ENCODE data around the gene KRT6B.
"Not testable (repeated sequence)": the region's sequence is repeated elsewhere in the genome, so short reads cannot be mapped to it uniquely, and the experiment has no call there.

Gene KRT6B

GRCh38 chr12:52413202-52413601, 38.7 kb downstream of the KRT6B start:
- H3K4me3 ChIP-seq (ENCODE audit: low read length, poor library complexity, severe bottlenecking) = no peak overlapping the region

GRCh38 chr12:52411815-52412214, 40.1 kb downstream of the KRT6B start:
- no peaks in the 10 kb centered on the region for H3K36me3 ChIP-seq (ENCODE audit: insufficient read depth, low read length)
- H3K9ac ChIP-seq (ENCODE audit: low read depth, low read length, poor library complexity, severe bottlenecking) = no peak overlapping the region
- no peaks in the 10 kb centered on the region for H3K79me2 ChIP-seq (ENCODE audit: insufficient read depth, low read length)
- H3K4me1 ChIP-seq (ENCODE audit: insufficient read depth, low read length, poor library complexity, severe bottlenecking) = no peaks in the 10 kb centered on the region
- TF ChIP-seq CTCF (conservative IDR thresholded peaks at IDR 0.05; ENCODE audit: low read length) = no peak
- no peak for TF ChIP-seq EZH2phosphoT487 (IDR thresholded peaks at IDR 0.05; ENCODE audit: borderline replicate concordance)
- no peaks in the 10 kb centered on the region for H3K9me2 ChIP-seq (replicated peaks; ENCODE audit: low read depth, low read length)
- no peak overlapping the region for H3K4me2 ChIP-seq (ENCODE audit: low read depth, low read length, poor library complexity, severe bottlenecking)
- H3K4me3 ChIP-seq (ENCODE audit: low read length, poor library complexity, severe bottlenecking) = no peak overlapping the region
- no peaks in the 10 kb centered on the region for H3K9me3 ChIP-seq (ENCODE audit: insufficient read depth, low read depth, low read length)
- no peak overlapping the region for H2AFZ ChIP-seq (ENCODE audit: low read length)
- H4K20me1 ChIP-seq (ENCODE audit: insufficient read depth, low read length, poor library complexity, severe bottlenecking) = no peaks in the 10 kb centered on the region
- no peaks in the 10 kb centered on the region for H3K27me3 ChIP-seq (ENCODE audit: insufficient read depth, low read length, poor library complexity, severe bottlenecking)
- no peaks in the 10 kb centered on the region for H3F3A ChIP-seq (ENCODE audit: low read depth)

More at GRCh38 chr12:52413202-52413601, 38.7 kb downstream of the KRT6B start:
- H4K20me1 ChIP-seq (ENCODE audit: insufficient read depth, low read length, poor library complexity, severe bottlenecking) = no peaks in the 10 kb centered on the region
- no peak for TF ChIP-seq EZH2phosphoT487 (IDR thresholded peaks at IDR 0.05; ENCODE audit: borderline replicate concordance)
- TF ChIP-seq CTCF (conservative IDR thresholded peaks at IDR 0.05; ENCODE audit: low read length) = no peak
- H3K27me3 ChIP-seq (ENCODE audit: insufficient read depth, low read length, poor library complexity, severe bottlenecking) = no peaks in the 10 kb centered on the region
- H3K79me2 ChIP-seq (ENCODE audit: insufficient read depth, low read length) = no peaks in the 10 kb centered on the region
- no peaks in the 10 kb centered on the region for H3K4me1 ChIP-seq (ENCODE audit: insufficient read depth, low read length, poor library complexity, severe bottlenecking)
- no peaks in the 10 kb centered on the region for H3K9me3 ChIP-seq (ENCODE audit: insufficient read depth, low read depth, low read length)
- H3F3A ChIP-seq (ENCODE audit: low read depth) = no peaks in the 10 kb centered on the region
- H3K36me3 ChIP-seq (ENCODE audit: insufficient read depth, low read length) = no peaks in the 10 kb centered on the region
- no peak overlapping the region for H3K4me2 ChIP-seq (ENCODE audit: low read depth, low read length, poor library complexity, severe bottlenecking)
- no peak overlapping the region for H3K9ac ChIP-seq (ENCODE audit: low read depth, low read length, poor library complexity, severe bottlenecking)
- H2AFZ ChIP-seq (ENCODE audit: low read length) = no peak overlapping the region
- no peaks in the 10 kb centered on the region for H3K9me2 ChIP-seq (replicated peaks; ENCODE audit: low read depth, low read length)

GRCh38 chr12:52410589-52411248, 41.2 kb downstream of the KRT6B start:
- not testable (repeated sequence) for H3K9ac ChIP-seq (ENCODE audit: low read depth, low read length, poor library complexity, severe bottlenecking)

GRCh38 chr12:52407918-52408317, 44.0 kb downstream of the KRT6B start:
- Histone ChIP-seq H3K9me3 (ENCODE audit: insufficient read depth, low read depth, low read length) (no peaks in the 10 kb centered on the region), H3F3A (ENCODE audit: low read depth) (no peaks in the 10 kb centered on the region), H3K4me1 (ENCODE audit: insufficient read depth, low read length, poor library complexity, severe bottlenecking) (no peaks in the 10 kb centered on the region)

More at GRCh38 chr12:52410589-52411248, 41.2 kb downstream of the KRT6B start:
- H3F3A ChIP-seq (ENCODE audit: low read depth); H3K79me2 ChIP-seq (ENCODE audit: insufficient read depth, low read length); H3K9me2 ChIP-seq (replicated peaks; ENCODE audit: low read depth, low read length); H3K9me3 ChIP-seq (ENCODE audit: insufficient read depth, low read depth, low read length); H3K4me2 ChIP-seq (ENCODE audit: low read depth, low read length, poor library complexity, severe bottlenecking); H2AFZ ChIP-seq (ENCODE audit: low read length); H3K36me3 ChIP-seq (ENCODE audit: insufficient read depth, low read length); H3K4me3 ChIP-seq (ENCODE audit: low read length, poor library complexity, severe bottlenecking); H3K4me1 ChIP-seq (ENCODE audit: insufficient read depth, low read length, poor library complexity, severe bottlenecking); H4K20me1 ChIP-seq (ENCODE audit: insufficient read depth, low read length, poor library complexity, severe bottlenecking); H3K27me3 ChIP-seq (ENCODE audit: insufficient read depth, low read length, poor library complexity, severe bottlenecking): not testable (repeated sequence)

More at GRCh38 chr12:52407918-52408317, 44.0 kb downstream of the KRT6B start:
- H3K9me2 ChIP-seq (replicated peaks; ENCODE audit: low read depth, low read length) = no peaks in the 10 kb centered on the region
- H3K27me3 ChIP-seq (ENCODE audit: insufficient read depth, low read length, poor library complexity, severe bottlenecking) = no peaks in the 10 kb centered on the region
- H3K9ac ChIP-seq (ENCODE audit: low read depth, low read length, poor library complexity, severe bottlenecking) = no peak overlapping the region
- TF ChIP-seq EZH2phosphoT487 (IDR thresholded peaks at IDR 0.05; ENCODE audit: borderline replicate concordance) (no peak), CTCF (conservative IDR thresholded peaks at IDR 0.05; ENCODE audit: low read length) (no peak)
- no peaks in the 10 kb centered on the region for H3K36me3 ChIP-seq (ENCODE audit: insufficient read depth, low read length)
- H2AFZ ChIP-seq (ENCODE audit: low read length) = no peak overlapping the region
- no peaks in the 10 kb centered on the region for H3K79me2 ChIP-seq (ENCODE audit: insufficient read depth, low read length)
- H3K4me3 ChIP-seq (ENCODE audit: low read length, poor library complexity, severe bottlenecking) = no peak overlapping the region
- H4K20me1 ChIP-seq (ENCODE audit: insufficient read depth, low read length, poor library complexity, severe bottlenecking) = no peaks in the 10 kb centered on the region
- H3K4me2 ChIP-seq (ENCODE audit: low read depth, low read length, poor library complexity, severe bottlenecking) = no peak overlapping the region
